B cell (primary cell): Measurements from ENCODE around the gene MXRA8.

ENCODE experiments used
- CTCF ChIP-seq: fragments of 200-600 bp; IDR thresholded peaks from one replicate; pipeline ENCODE4 v1.8.0; 2022; ENCODE audit warnings: antibody characterized with exemption, mild to moderate bottlenecking
- EZH2 ChIP-seq: IDR thresholded peaks from 2 replicates; pipeline ENCODE4 v1.6.1; 2012; ENCODE audit warnings: borderline replicate concordance, low read depth, mild to moderate bottlenecking, moderate library complexity, low read length; ENCODE audit not compliant: insufficient read depth, poor library complexity, severe bottlenecking

GRCh38 chr1:1328254-1328653 is 30.1 kb downstream of the MXRA8 start:
- TF ChIP-seq CTCF (no peak), EZH2 (no peak)
